Activated naive CD8-positive, alpha-beta T cell treated with anti-CD3 and anti-CD28 coated beads, Interleukin-2, amount 50 U/mL, for 24 hours (primary cell): ENCODE results near the gene ECT2.
"Not testable (repeated sequence)": the region's sequence is repeated elsewhere in the genome, so short reads cannot be mapped to it uniquely, and the experiment has no call there.

ENCODE experiments used
- ATAC-seq: fragments of 150-1000 bp; cut with Tn5 transposase; one replicate; pipeline ENCODE4 v1.10.0; 2021
- DNase-seq: peaks from one replicate; pipeline ENCODE4 v3.0.0; 2021
- H3K27ac Mint-ChIP-seq: one replicate; pipeline ENCODE4 v1.8.0; 2021; ENCODE audit warnings: mild to moderate bottlenecking, mixed read lengths
- H3K27me3 Mint-ChIP-seq: one replicate; pipeline ENCODE4 v1.8.0; 2021; ENCODE audit warnings: mixed read lengths
- H3K36me3 Mint-ChIP-seq: one replicate; pipeline ENCODE4 v1.8.0; 2021; ENCODE audit warnings: low read depth, mixed read lengths
- H3K4me1 Mint-ChIP-seq: one replicate; pipeline ENCODE4 v1.8.0; 2021; ENCODE audit warnings: mixed read lengths
- H3K4me3 Mint-ChIP-seq: one replicate; pipeline ENCODE4 v1.8.0; 2021; ENCODE audit warnings: mild to moderate bottlenecking, moderate library complexity, mixed read lengths
- H3K9me3 Mint-ChIP-seq: one replicate; pipeline ENCODE4 v1.8.0; 2021; ENCODE audit warnings: mixed read lengths

Gene ECT2

DNA sequence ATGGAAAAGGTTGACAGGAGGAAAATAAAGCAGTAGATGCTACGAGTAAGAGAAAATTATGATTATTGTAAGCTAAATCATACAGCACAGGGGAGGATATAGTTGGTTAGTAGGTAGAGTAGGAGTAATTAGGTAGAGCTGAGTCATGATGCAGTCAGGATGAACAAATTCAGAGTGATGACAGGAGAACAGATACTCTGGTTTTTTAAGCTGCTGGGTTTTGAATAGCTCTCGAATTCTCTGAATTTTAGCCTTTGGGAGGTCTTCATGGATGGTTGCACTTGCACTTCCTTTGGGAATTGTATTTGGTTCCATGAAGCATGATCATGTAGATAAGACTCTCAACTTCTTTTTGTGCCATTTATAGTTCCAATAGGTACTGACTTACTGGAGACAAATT, 96.2 kb downstream of the ECT2 start:
- DNase-seq (no peak), ATAC-seq (peak; percentile 41)
- Mint-ChIP-seq H3K4me1 (peaks cover 5% of the 10 kb centered on the region), H3K27ac (no peak overlapping the region), H3K27me3 (peaks cover 4% of the 10 kb centered on the region), H3K36me3 (no peaks in the 10 kb centered on the region), H3K4me3 (no peak overlapping the region), H3K9me3 (no peaks in the 10 kb centered on the region)

DNA sequence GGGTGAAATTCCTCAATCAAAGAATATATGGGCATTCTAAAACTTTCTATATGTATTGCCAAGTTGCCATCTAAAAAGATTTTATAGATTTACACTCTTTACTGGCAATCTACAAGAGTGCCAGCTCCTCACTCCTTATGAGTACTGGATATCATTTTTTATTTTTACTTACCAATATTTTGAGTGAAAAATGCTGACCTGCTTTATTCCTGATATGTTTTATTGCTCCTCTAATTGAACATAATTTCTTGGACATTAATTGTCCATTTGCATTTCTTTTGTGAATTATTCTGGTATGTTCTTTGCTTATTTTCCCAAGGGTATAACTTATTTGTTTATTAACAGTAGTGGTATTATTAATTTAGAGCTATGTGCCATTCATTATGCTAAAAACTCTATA, 96.8 kb downstream of the ECT2 start:
- no peaks in the 10 kb centered on the region for H3K9me3 Mint-ChIP-seq
- ATAC-seq = no peak
- H3K36me3 Mint-ChIP-seq = no peaks in the 10 kb centered on the region
- peaks cover 2% of the 10 kb centered on the region for H3K27me3 Mint-ChIP-seq
- no peak overlapping the region for H3K27ac Mint-ChIP-seq
- H3K4me1 Mint-ChIP-seq = peaks cover 5% of the 10 kb centered on the region
- H3K4me3 Mint-ChIP-seq = no peak overlapping the region
- no peak for DNase-seq

DNA sequence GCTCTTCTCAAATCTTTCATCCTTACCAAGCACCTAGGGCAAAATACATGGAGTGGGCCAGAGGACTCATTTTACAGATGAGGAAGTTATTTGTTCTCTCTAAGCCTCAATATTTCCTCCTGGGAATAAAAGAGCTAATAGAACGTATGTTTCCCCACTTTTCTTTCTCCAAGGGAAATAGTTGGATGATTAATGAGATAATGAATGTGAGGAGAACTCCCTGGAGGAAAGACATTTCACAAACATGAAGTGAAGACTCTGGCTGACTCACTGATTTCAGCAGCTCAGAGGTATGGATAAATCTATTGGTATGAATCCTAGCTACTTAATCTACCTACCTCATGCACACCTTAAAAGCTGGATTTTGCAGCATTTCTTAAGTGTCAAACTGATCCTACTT, 98.4 kb downstream of the ECT2 start:
- no peak for DNase-seq
- Mint-ChIP-seq H3K36me3 (no peaks in the 10 kb centered on the region), H3K27me3 (peaks cover 2% of the 10 kb centered on the region), H3K4me3 (no peak overlapping the region), H3K27ac (no peak overlapping the region), H3K9me3 (no peaks in the 10 kb centered on the region), H3K4me1 (peaks cover 5% of the 10 kb centered on the region)
- ATAC-seq = no peak

GRCh38 chr3:172853005-172853404, 102.5 kb downstream of the ECT2 start:
- DNase-seq = no peak
- no peaks in the 10 kb centered on the region for H3K4me1 Mint-ChIP-seq
- ATAC-seq = no peak
- H3K36me3 Mint-ChIP-seq = no peaks in the 10 kb centered on the region
- H3K9me3 Mint-ChIP-seq = no peaks in the 10 kb centered on the region
- peaks cover 5% of the 10 kb centered on the region for H3K27me3 Mint-ChIP-seq
- H3K27ac Mint-ChIP-seq = no peak overlapping the region
- H3K4me3 Mint-ChIP-seq = no peak overlapping the region

GRCh38 chr3:172853921-172854666, 103.6 kb downstream of the ECT2 start:
- H3K36me3 Mint-ChIP-seq = no peaks in the 10 kb centered on the region
- peaks cover 5% of the 10 kb centered on the region for H3K27me3 Mint-ChIP-seq
- no peak overlapping the region for H3K27ac Mint-ChIP-seq
- H3K9me3 Mint-ChIP-seq = no peaks in the 10 kb centered on the region
- ATAC-seq (no peak), DNase-seq (no peak)
- H3K4me1 Mint-ChIP-seq = no peaks in the 10 kb centered on the region
- no peak overlapping the region for H3K4me3 Mint-ChIP-seq

DNA sequence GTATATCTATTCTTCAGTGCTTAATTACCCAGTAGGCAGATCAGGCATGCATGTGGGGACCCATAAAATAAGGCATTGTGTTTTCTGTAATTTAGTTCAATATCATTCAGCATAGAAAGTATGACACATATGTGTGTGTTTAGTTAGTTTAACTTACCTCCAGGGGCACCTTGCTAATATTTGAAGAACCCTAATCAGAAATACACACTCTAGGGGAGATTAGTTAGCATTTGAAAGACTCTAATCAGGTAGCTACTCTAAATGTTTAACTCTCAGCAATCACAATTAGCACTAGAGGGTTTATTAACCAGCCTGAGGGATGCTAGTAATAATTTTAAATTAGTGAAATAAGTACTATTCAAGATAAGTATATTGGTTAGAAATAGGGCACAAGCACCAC, 104.5 kb downstream of the ECT2 start:
- Mint-ChIP-seq H3K4me3 (no peak overlapping the region), H3K27ac (no peak overlapping the region), H3K36me3 (no peaks in the 10 kb centered on the region), H3K9me3 (no peaks in the 10 kb centered on the region), H3K27me3 (peaks cover 5% of the 10 kb centered on the region), H3K4me1 (no peaks in the 10 kb centered on the region)
- ATAC-seq = no peak
- no peak for DNase-seq

GRCh38 chr3:172856795-172857742, 106.5 kb downstream of the ECT2 start:
- no peaks in the 10 kb centered on the region for H3K9me3 Mint-ChIP-seq
- H3K4me1 Mint-ChIP-seq = no peaks in the 10 kb centered on the region
- H3K27me3 Mint-ChIP-seq = peaks cover 4% of the 10 kb centered on the region
- DNase-seq (no peak), ATAC-seq (no peak)
- no peak overlapping the region for H3K27ac Mint-ChIP-seq
- H3K4me3 Mint-ChIP-seq = no peak overlapping the region
- H3K36me3 Mint-ChIP-seq = no peaks in the 10 kb centered on the region

GRCh38 chr3:172859041-172859440, 108.5 kb downstream of the ECT2 start:
- Mint-ChIP-seq H3K4me1 (no peaks in the 10 kb centered on the region), H3K4me3 (no peak overlapping the region), H3K27me3 (peaks cover 4% of the 10 kb centered on the region), H3K27ac (no peak overlapping the region), H3K9me3 (no peaks in the 10 kb centered on the region), H3K36me3 (no peaks in the 10 kb centered on the region)
- ATAC-seq (no peak), DNase-seq (no peak)

DNA sequence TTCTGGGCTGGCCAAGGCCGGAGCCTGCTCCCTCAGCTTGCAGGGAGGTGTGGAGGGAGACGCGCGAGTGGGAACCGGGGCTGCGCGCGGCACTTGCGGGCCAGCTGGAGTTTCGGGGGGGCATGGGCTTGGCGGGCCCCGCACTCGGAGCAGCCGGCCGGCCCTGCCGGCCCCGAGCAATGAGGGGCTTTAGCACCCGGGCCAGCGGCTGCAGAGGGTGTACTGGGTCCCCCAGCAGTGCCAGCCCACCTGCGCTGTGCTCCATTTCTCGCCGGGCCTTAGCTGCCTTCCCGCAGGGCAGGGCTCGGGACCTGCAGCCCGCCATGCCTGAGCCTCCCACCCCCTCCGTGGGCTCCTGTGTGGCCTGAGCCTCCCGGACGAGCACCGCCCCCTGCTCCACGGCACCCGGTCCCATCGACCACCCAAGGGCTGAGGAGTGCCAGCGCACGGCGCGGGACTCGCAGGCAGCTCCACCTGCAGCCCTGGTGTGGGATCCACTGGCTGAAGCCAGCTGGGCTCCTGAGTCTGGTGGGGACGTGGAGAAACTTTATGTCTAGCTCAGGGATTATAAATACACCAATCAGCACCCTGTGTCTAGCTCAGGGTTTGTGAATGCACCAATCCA, 116.3 kb downstream of the ECT2 start:
- H3K9me3 Mint-ChIP-seq, H3K4me3 Mint-ChIP-seq, H3K27me3 Mint-ChIP-seq, H3K4me1 Mint-ChIP-seq, H3K27ac Mint-ChIP-seq, H3K36me3 Mint-ChIP-seq, ATAC-seq, DNase-seq: not testable (repeated sequence)

GRCh38 chr3:172868582-172869200, 118.2 kb downstream of the ECT2 start:
- peaks cover 7% of the 10 kb centered on the region for H3K27me3 Mint-ChIP-seq
- ATAC-seq (no peak), DNase-seq (no peak)
- no peak overlapping the region for H3K4me3 Mint-ChIP-seq
- H3K36me3 Mint-ChIP-seq = no peaks in the 10 kb centered on the region
- H3K27ac Mint-ChIP-seq = no peak overlapping the region
- H3K9me3 Mint-ChIP-seq = no peaks in the 10 kb centered on the region
- no peaks in the 10 kb centered on the region for H3K4me1 Mint-ChIP-seq

GRCh38 chr3:172869368-172869771, 118.8 kb downstream of the ECT2 start:
- Mint-ChIP-seq H3K4me1 (no peaks in the 10 kb centered on the region), H3K4me3 (no peak overlapping the region), H3K27ac (no peak overlapping the region), H3K27me3 (peaks cover 7% of the 10 kb centered on the region), H3K36me3 (no peaks in the 10 kb centered on the region), H3K9me3 (no peaks in the 10 kb centered on the region)
- no peak for ATAC-seq
- DNase-seq = no peak

DNA sequence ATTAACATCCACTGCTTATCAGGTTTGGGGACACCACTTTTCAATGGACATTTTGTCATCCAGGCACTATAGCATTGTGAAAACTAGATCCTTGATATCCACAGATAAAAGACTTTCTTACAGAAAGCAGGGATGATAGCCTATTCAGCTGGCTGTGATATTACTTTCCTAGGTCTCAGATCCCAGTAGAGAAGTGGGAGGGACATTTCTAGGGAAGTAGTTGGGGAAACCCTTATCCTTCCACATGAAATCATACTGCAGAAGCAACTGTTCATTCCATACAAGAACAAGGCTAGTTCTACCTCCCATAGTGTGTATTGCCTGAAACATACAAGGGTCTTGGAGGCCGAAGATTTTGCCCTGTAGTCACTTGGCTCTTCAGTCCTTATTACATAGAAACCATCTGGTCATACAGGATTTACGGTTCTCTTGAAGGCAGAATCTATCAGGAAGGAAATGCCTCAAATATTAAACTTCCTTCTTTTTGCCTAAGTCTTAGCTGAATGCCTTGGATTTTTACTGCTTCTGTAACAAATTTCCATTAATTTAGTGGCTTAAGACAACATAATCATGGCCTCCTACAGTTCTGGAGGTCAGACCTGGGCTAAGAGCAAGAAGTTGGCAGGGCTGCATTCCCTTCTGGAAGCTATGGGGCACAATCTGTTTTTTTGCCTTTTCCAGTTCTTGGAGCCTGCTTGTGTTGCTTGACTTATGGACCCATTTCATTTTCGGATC, 119.4 kb downstream of the ECT2 start:
- Mint-ChIP-seq H3K4me1 (no peaks in the 10 kb centered on the region), H3K27me3 (peaks cover 7% of the 10 kb centered on the region), H3K27ac (no peak overlapping the region), H3K9me3 (no peaks in the 10 kb centered on the region), H3K36me3 (no peaks in the 10 kb centered on the region), H3K4me3 (no peak overlapping the region)
- no peak for DNase-seq
- ATAC-seq = no peak
